Suprapubic skin (tissue), 4 donors: Measurements from ENCODE around the gene PPP2R2D. TPM values are rescaled to one million over a fixed set of nuclear protein-coding genes. Genes with fewer than 3 reads are reported as not detected.

Experiments
- DNase-seq, 2 donors: peaks; one replicate each; pipeline ENCODE4 v3.0.0-alpha.2; 2019; ENCODE audit warnings: low spot score in 2 of 2
- H3K27ac ChIP-seq: fragments of 200-600 bp; sonication (generic); one replicate; pipeline ENCODE4 v1.5.1; 2019
- H3K27me3 ChIP-seq: fragments of 200-600 bp; sonication (generic); one replicate; pipeline ENCODE4 v1.5.1; 2019
- H3K36me3 ChIP-seq: fragments of 200-600 bp; sonication (generic); one replicate; pipeline ENCODE4 v1.5.1; 2019
- H3K4me1 ChIP-seq: fragments of 200-600 bp; sonication (generic); one replicate; pipeline ENCODE4 v1.5.1; 2019
- H3K4me3 ChIP-seq: fragments of 200-600 bp; sonication (generic); one replicate; pipeline ENCODE4 v1.5.1; 2019; ENCODE audit warnings: mild to moderate bottlenecking
- H3K9me3 ChIP-seq: fragments of 200-600 bp; sonication (generic); one replicate; pipeline ENCODE4 v1.5.1; 2019
- CTCF ChIP-seq, 2 donors: fragments of 200-600 bp in 1 of 2; fragments of 450-650 bp in 1 of 2; sonication (generic) in 1 of 2; IDR thresholded peaks; one replicate each; pipeline ENCODE4 v1.5.1; 2016 to 2019; ENCODE audit warnings: antibody characterized with exemption in 2 of 2, mild to moderate bottlenecking in 1 of 2, moderate library complexity in 1 of 2
- EP300 ChIP-seq: sonication (generic); formaldehyde crosslinking; IDR thresholded peaks from one replicate; pipeline ENCODE4 v1.6.1; 2017; ENCODE audit warnings: antibody characterized with exemption
- POLR2A ChIP-seq, 2 donors: fragments of 450-650 bp; IDR thresholded peaks; one replicate each; pipeline ENCODE4 v1.6.1; 2017; ENCODE audit warnings: antibody characterized with exemption in 2 of 2, mild to moderate bottlenecking in 2 of 2, moderate library complexity in 2 of 2
- POLR2AphosphoS5 ChIP-seq, 3 donors: sonication (generic); formaldehyde crosslinking; IDR thresholded peaks; one replicate each; pipeline ENCODE4 v1.6.1; 2017; ENCODE audit warnings: antibody characterized with exemption in 3 of 3
- WGBS: methylation state at CpG from one replicate; pipeline ENCODE4 v1.1.5; 2018; 5-methylcytosine and 5-hydroxymethylcytosine counted together
- total RNA-seq, 4 donors: library from RNA; depleted of rRNA; stranded (reverse); fragments of >200 nt; gene quantifications; one replicate each; pipeline ENCODE4 v1.1.0, GENCODE V29; 2016

Gene PPP2R2D
- total RNA-seq, 4 donors from 2014 or later: 22.6 to 67.2 (median 30.1) TPM

- H3K27me3 ChIP-seq: no peaks in the 10 kb centered on the region
- DNase-seq: no peak
- TF ChIP-seq POLR2A (IDR thresholded peaks at IDR 0.05): no peak
- TF ChIP-seq POLR2AphosphoS5 (IDR thresholded peaks at IDR 0.05): no peak
- TF ChIP-seq EP300: no peak
- no peak for TF ChIP-seq CTCF (IDR thresholded peaks at IDR 0.05)
- peaks cover 44% of the 10 kb centered on the region for H3K36me3 ChIP-seq
- WGBS: 98% methylated on average over 18 of the region's 18 CpGs
- no peak overlapping the region for H3K4me3 ChIP-seq
- no peak overlapping the region for H3K27ac ChIP-seq
- H3K4me1 ChIP-seq: peaks cover 5% of the 10 kb centered on the region
- no peaks in the 10 kb centered on the region for H3K9me3 ChIP-seq
Measured at GRCh38 chr10:131970946-131971345, 70.1 kb downstream of the PPP2R2D start.

GRCh38 chr10:131971591-131971990 lies 70.8 kb downstream of the PPP2R2D start:
- 97% methylated on average over 7 of the region's 7 CpGs for WGBS
- TF ChIP-seq EP300: no peak
- TF ChIP-seq POLR2AphosphoS5 (IDR thresholded peaks at IDR 0.05): no peak
- no peak for TF ChIP-seq POLR2A (IDR thresholded peaks at IDR 0.05)
- no peak for TF ChIP-seq CTCF (IDR thresholded peaks at IDR 0.05)
- H3K4me3 ChIP-seq: no peak overlapping the region
- H3K9me3 ChIP-seq: no peaks in the 10 kb centered on the region
- H3K27me3 ChIP-seq: no peaks in the 10 kb centered on the region
- DNase-seq: no peak
- H3K27ac ChIP-seq: no peak overlapping the region
- H3K36me3 ChIP-seq: peaks cover 44% of the 10 kb centered on the region
- peaks cover 5% of the 10 kb centered on the region for H3K4me1 ChIP-seq

GRCh38 chr10:131972474-131973071 lies 71.8 kb downstream of the PPP2R2D start:
- 65% methylated on average over 11 of the region's 11 CpGs for WGBS
- H3K4me3 ChIP-seq: no peak overlapping the region
- H3K27ac ChIP-seq: no peak overlapping the region
- no peak for TF ChIP-seq EP300
- no peak for TF ChIP-seq POLR2A (IDR thresholded peaks at IDR 0.05)
- TF ChIP-seq POLR2AphosphoS5 (IDR thresholded peaks at IDR 0.05): no peak
- no peak for TF ChIP-seq CTCF (IDR thresholded peaks at IDR 0.05)
- peaks cover 5% of the 10 kb centered on the region for H3K4me1 ChIP-seq
- H3K27me3 ChIP-seq: no peaks in the 10 kb centered on the region
- no peaks in the 10 kb centered on the region for H3K9me3 ChIP-seq
- H3K36me3 ChIP-seq: peaks cover 44% of the 10 kb centered on the region
- no peak for DNase-seq

- Histone ChIP-seq H3K4me1 (peaks cover 5% of the 10 kb centered on the region), H3K27me3 (no peaks in the 10 kb centered on the region), H3K36me3 (peaks cover 43% of the 10 kb centered on the region), H3K27ac (no peak overlapping the region), H3K9me3 (no peaks in the 10 kb centered on the region), H3K4me3 (no peak overlapping the region)
- TF ChIP-seq CTCF (IDR thresholded peaks at IDR 0.05): no peak
- DNase-seq: no peak
- 93% methylated on average over 21 of the region's 34 CpGs for WGBS
Measured at GRCh38 chr10:131973160-131973951, 72.5 kb downstream of the PPP2R2D start.

- Histone ChIP-seq H3K4me1 (peaks cover 6% of the 10 kb centered on the region), H3K36me3 (peaks cover 35% of the 10 kb centered on the region), H3K9me3 (no peaks in the 10 kb centered on the region), H3K4me3 (no peak overlapping the region), H3K27me3 (no peaks in the 10 kb centered on the region), H3K27ac (no peak overlapping the region)
- DNase-seq: no peak
- TF ChIP-seq EP300 (no peak), CTCF (IDR thresholded peaks at IDR 0.05) (no peak), POLR2A (IDR thresholded peaks at IDR 0.05) (no peak), POLR2AphosphoS5 (IDR thresholded peaks at IDR 0.05) (no peak)
- WGBS: 95% methylated on average over 14 of the region's 14 CpGs
Measured at GRCh38 chr10:131974034-131974817, 73.4 kb downstream of the PPP2R2D start.
